IPS-15b (cell line): ENCODE data around the gene NMRK2.

Source experiments
- H3K27me3 ChIP-seq: one replicate; pipeline ENCODE4 v1.6.1; 2013; ENCODE audit warnings: low read length; ENCODE audit not compliant: control insufficient read depth, insufficient read depth
- H3K36me3 ChIP-seq: one replicate; pipeline ENCODE4 v1.6.1; 2013; ENCODE audit warnings: low read length; ENCODE audit not compliant: control insufficient read depth, insufficient read depth
- H3K4me1 ChIP-seq: one replicate; pipeline ENCODE4 v1.6.1; 2013; ENCODE audit warnings: mild to moderate bottlenecking, low read length; ENCODE audit not compliant: control insufficient read depth, insufficient read depth
- H3K4me3 ChIP-seq: one replicate; pipeline ENCODE4 v1.5.1; 2013; ENCODE audit warnings: low read depth, low read length
- H3K9ac ChIP-seq: one replicate; pipeline ENCODE4 v1.6.1; 2013; ENCODE audit warnings: low read depth, mild to moderate bottlenecking, low read length
- H3K9me3 ChIP-seq: one replicate; pipeline ENCODE4 v1.6.1; 2013; ENCODE audit warnings: mild to moderate bottlenecking, low read length; ENCODE audit not compliant: control insufficient read depth, insufficient read depth

Gene NMRK2

GRCh38 chr19:3990815-3991117 is 57.9 kb downstream of the NMRK2 start:
- H3K4me3 ChIP-seq, result no peak overlapping the region
- peaks cover 6% of the 10 kb centered on the region for H3K4me1 ChIP-seq
- H3K27me3 ChIP-seq, result no peaks in the 10 kb centered on the region
- H3K36me3 ChIP-seq, result no peaks in the 10 kb centered on the region
- H3K9me3 ChIP-seq, result no peaks in the 10 kb centered on the region
- H3K9ac ChIP-seq, result no peak overlapping the region
